Measurements from ENCODE around the gene PDE4B. TPM values are rescaled to one million over a fixed set of nuclear protein-coding genes. Genes with fewer than 3 reads are reported as not detected.

Gene PDE4B
- total and polyA plus RNA-seq, 9 donors: 1.7 to 8.2 (median 5.1) TPM

DNA sequence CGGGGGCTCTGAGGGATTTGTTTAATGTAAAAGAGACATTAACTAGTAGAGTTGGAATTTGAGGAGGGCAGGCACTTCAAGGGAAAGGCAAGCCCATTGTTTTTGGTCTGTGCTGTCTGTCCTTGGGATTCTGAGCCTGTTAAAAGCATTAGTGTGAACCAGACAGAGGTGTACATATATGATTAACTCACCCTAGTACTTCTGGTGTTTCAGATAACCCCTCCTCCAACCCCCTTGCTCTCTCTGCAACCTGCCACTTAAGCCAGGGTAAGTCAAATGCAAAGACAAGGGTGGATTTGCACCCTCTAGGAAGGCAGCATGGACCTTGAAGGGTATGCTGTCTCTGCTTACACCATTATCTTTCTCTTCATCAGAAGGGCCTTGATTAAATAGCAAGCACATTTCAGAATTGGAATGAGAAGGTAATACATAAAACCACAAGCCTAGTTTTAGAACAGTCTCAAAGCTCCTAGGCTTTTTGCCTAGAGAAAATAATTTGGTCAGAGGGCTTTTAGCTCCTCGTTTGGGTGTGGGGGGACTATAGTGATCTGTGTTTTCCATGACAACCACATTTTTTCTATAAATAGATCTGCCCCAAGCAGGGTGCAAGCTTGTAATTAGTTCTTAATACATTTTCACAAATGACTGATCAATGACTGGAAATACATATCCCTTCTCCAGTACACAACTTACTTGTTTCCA, 620.6 kb downstream of the PDE4B start:
- Histone ChIP-seq H3K27ac (no peak overlapping the region), H3K9me3 (no peaks in the 10 kb centered on the region), H3K4me1 (ENCODE audit: insufficient read depth) (peaks cover 1% of the 10 kb centered on the region), H3K36me3 (no peaks in the 10 kb centered on the region), H3K4me3 (no peak overlapping the region), H3K27me3 (no peaks in the 10 kb centered on the region)
- no peak for TF ChIP-seq EP300 (IDR thresholded peaks at IDR 0.05)
- no peak for TF ChIP-seq POLR2A (IDR thresholded peaks at IDR 0.05)
- TF ChIP-seq, protein P1, sequence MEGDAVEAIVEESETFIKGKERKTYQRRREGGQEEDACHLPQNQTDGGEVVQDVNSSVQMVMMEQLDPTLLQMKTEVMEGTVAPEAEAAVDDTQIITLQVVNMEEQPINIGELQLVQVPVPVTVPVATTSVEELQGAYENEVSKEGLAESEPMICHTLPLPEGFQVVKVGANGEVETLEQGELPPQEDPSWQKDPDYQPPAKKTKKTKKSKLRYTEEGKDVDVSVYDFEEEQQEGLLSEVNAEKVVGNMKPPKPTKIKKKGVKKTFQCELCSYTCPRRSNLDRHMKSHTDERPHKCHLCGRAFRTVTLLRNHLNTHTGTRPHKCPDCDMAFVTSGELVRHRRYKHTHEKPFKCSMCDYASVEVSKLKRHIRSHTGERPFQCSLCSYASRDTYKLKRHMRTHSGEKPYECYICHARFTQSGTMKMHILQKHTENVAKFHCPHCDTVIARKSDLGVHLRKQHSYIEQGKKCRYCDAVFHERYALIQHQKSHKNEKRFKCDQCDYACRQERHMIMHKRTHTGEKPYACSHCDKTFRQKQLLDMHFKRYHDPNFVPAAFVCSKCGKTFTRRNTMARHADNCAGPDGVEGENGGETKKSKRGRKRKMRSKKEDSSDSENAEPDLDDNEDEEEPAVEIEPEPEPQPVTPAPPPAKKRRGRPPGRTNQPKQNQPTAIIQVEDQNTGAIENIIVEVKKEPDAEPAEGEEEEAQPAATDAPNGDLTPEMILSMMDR (IDR thresholded peaks at IDR 0.05): no peak
- intact Hi-C loops (cut with DNase I): no loop called here
- DNase-seq: no peak
- WGBS, 3 donors: 15 to 31% (median 25%) methylated on average over 2 of the region's 2 CpGs

DNA sequence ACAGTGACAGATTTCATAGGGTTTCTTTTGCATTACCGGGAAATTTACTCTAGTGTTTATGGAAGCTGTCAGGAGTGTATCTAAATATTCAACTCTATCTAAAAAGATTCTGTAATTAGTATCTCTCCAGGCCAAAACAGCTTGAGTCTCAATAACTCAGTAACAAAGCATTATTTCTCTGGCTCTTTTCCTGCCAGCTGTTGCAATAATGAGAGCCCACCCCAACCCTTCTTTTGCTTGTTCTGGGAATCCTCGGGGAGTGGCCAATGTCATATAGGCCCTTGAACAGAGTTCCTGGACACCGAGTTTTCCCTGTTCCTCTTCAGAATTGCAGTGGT, 621.1 kb downstream of the PDE4B start:
- H3K4me3 ChIP-seq: no peak overlapping the region
- DNase-seq: peak in 1 of 5 donors; percentile 32
- H3K36me3 ChIP-seq: no peaks in the 10 kb centered on the region
- intact Hi-C loops (cut with DNase I): no loop called here
- peaks cover 1% of the 10 kb centered on the region for H3K4me1 ChIP-seq (ENCODE audit: insufficient read depth)
- H3K9me3 ChIP-seq: no peaks in the 10 kb centered on the region
- H3K27ac ChIP-seq: no peak overlapping the region
- 8 to 22% (median 12%) methylated on average over 3 of the region's 3 CpGs for WGBS, 3 donors
- no peak for TF ChIP-seq EP300 (IDR thresholded peaks at IDR 0.05)
- TF ChIP-seq, protein P1 (IDR thresholded peaks at IDR 0.05): no peak
- TF ChIP-seq POLR2A (IDR thresholded peaks at IDR 0.05): no peak
- no peaks in the 10 kb centered on the region for H3K27me3 ChIP-seq

DNA sequence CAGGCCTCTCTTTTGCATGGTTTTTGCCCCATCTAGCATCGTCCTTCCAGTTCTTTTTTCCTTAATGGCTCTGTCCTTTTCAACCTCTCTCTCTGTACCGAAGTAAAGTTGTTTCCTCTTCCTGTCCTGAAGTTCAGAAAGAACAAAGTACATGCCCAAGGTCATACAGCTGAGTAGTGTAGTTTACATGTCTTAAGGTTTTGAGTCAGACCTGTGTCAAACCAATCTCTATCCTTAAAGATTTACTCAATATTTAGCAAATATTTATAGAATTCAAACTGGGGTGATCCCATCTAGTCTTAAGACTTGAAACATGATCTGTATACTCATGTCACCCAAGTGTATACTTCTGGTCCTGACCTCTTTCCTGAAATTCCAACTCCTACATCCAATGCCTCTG, 622.6 kb downstream of the PDE4B start:
- 75 to 83% (median 76%) methylated on average over 2 of the region's 2 CpGs for WGBS, 3 donors

DNA sequence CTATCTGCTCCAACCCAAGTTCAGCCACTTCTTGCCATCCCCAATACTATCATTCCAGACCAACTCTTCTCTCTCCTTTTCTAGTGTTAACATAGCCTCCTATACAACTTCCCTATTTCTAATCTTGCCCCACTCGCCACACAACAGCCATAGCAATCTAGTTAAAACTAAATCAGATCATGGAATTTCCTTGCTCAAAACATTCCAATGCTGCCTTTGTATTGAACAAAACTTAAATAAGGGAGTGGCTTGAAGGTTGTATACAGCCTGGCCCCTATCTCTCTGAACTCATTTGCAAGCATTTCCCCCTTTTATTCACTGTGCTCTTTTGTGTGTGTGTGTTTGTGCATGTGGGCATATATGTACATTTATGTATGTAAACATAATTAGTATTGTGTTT, 623.2 kb downstream of the PDE4B start:
- Histone ChIP-seq H3K36me3 (no peaks in the 10 kb centered on the region), H3K9me3 (no peaks in the 10 kb centered on the region), H3K27me3 (no peaks in the 10 kb centered on the region), H3K4me3 (no peak overlapping the region), H3K27ac (no peak overlapping the region), H3K4me1 (ENCODE audit: insufficient read depth) (peaks cover 1% of the 10 kb centered on the region)
- TF ChIP-seq EP300 (IDR thresholded peaks at IDR 0.05) (no peak), POLR2A (IDR thresholded peaks at IDR 0.05) (no peak)
- TF ChIP-seq, protein P1 (IDR thresholded peaks at IDR 0.05): no peak
- intact Hi-C loops (cut with DNase I): no loop called here
- no peak for DNase-seq
- WGBS, 3 donors: 88 to 93% (median 90%) methylated on average over 1 of the region's 1 CpG

More for the DNA sequence above, 622.6 kb downstream of the PDE4B start:
- H3K27ac ChIP-seq: no peak overlapping the region
- no peak for DNase-seq
- peaks cover 1% of the 10 kb centered on the region for H3K4me1 ChIP-seq (ENCODE audit: insufficient read depth)
- H3K4me3 ChIP-seq: no peak overlapping the region
- no peaks in the 10 kb centered on the region for H3K27me3 ChIP-seq
- no peak for TF ChIP-seq POLR2A (IDR thresholded peaks at IDR 0.05)
- intact Hi-C loops (cut with DNase I): no loop called here
- no peaks in the 10 kb centered on the region for H3K36me3 ChIP-seq
- no peaks in the 10 kb centered on the region for H3K9me3 ChIP-seq

DNA sequence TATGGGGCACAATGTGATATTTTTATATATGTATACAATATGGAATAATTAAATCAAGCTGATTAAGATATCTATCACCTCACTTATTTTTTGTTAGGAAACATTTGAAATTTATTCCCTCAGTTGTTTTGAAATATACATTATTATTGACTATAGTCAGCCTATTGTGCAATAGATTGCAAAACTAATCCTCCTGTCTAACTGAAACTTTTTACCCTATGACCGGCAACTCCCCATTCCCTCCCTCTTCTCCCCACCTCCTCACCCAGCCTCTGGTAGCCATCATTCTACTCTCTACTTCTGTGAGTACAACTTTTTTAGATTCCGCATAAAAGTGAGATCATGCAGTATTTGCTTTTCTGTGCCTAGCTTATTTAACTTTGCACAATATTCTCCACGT, 623.6 kb downstream of the PDE4B start:
- WGBS, 3 donors: 95 to 97% (median 97%) methylated on average over 3 of the region's 3 CpGs
- TF ChIP-seq POLR2A (IDR thresholded peaks at IDR 0.05) (no peak), EP300 (IDR thresholded peaks at IDR 0.05) (no peak)
- TF ChIP-seq, protein P1 (IDR thresholded peaks at IDR 0.05): no peak
- Histone ChIP-seq H3K9me3 (no peaks in the 10 kb centered on the region), H3K36me3 (no peaks in the 10 kb centered on the region), H3K27ac (no peak overlapping the region), H3K27me3 (no peaks in the 10 kb centered on the region), H3K4me3 (no peak overlapping the region), H3K4me1 (ENCODE audit: insufficient read depth) (peaks cover 1% of the 10 kb centered on the region)
- no peak for DNase-seq
- intact Hi-C loops (cut with DNase I): no loop called here
